ENCODE data around the gene PGBD5.

PGBD5 gene

DNA sequence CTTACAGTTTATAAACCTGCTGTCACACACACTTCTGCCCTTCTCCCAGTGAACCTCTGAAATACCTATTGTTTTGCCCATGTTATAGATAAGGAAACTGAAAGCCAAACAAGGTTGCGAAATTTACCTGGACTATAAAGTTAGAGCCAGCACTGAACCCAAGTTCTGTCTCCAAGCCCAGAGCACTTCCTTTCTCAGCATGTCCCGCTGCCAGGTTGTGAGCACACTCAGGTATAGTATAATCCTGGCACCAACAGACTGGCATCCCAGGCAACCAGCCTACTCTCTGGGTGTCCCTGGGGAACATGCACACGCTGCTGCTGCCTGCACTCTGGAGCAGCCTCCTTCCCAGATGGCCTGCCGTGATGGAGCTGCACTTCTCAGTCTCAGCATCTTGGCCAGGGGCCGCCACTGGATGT, 45.1 kb downstream of the PGBD5 start:
- TF ChIP-seq, protein P1, sequence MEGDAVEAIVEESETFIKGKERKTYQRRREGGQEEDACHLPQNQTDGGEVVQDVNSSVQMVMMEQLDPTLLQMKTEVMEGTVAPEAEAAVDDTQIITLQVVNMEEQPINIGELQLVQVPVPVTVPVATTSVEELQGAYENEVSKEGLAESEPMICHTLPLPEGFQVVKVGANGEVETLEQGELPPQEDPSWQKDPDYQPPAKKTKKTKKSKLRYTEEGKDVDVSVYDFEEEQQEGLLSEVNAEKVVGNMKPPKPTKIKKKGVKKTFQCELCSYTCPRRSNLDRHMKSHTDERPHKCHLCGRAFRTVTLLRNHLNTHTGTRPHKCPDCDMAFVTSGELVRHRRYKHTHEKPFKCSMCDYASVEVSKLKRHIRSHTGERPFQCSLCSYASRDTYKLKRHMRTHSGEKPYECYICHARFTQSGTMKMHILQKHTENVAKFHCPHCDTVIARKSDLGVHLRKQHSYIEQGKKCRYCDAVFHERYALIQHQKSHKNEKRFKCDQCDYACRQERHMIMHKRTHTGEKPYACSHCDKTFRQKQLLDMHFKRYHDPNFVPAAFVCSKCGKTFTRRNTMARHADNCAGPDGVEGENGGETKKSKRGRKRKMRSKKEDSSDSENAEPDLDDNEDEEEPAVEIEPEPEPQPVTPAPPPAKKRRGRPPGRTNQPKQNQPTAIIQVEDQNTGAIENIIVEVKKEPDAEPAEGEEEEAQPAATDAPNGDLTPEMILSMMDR (IDR thresholded peaks at IDR 0.05; ENCODE audit: control insufficient read depth, insufficient read depth, low read depth, low read length, missing control alignments): no peak
- no peak overlapping the region for H3K4me3 ChIP-seq (ENCODE audit: control insufficient read depth, low read depth, low read length)
- DNase-seq (ENCODE audit: low read depth): no peak

DNA sequence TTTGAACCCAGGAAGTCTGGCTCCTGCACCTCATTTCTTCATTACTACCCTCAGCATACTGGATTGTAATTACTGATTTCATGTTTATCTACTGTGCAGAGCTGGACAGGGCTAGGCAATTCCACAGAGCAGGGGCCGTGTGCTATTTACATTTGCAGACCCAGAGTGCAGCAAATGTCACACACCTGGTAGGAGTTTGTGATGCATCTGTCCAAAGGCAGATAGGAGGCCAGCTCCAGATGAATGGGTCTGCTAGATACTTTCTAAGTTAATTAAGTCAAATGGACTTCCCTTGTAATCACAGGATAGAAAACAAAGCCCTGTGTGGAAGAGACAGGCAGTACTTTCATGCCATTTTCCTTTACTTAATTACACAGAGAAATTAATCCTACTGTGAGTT, 46.2 kb downstream of the PGBD5 start:
- TF ChIP-seq, protein P1 (IDR thresholded peaks at IDR 0.05; ENCODE audit: control insufficient read depth, insufficient read depth, low read depth, low read length, missing control alignments): no peak
- H3K4me3 ChIP-seq (ENCODE audit: control insufficient read depth, low read depth, low read length): no peak overlapping the region
- DNase-seq (ENCODE audit: low read depth): no peak

DNA sequence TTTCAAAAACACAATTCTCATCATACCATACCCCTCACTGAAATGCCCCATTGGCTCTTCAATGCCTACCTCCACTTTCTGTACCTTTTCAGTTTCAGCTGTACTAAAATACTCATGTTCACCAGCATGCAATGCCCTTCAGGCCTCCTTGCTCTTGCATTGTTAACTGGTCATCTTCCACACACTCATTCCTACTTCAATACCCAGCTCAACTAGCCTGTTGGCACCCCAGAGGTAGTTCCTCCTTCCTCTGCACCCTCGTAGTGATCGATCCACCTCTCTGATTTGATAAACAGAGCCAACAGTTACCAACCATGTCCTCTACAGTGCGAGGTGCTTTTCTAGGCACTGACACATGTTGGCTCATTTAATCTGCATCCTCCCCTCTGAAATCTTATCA, 46.7 kb downstream of the PGBD5 start:
- TF ChIP-seq, protein P1 (IDR thresholded peaks at IDR 0.05; ENCODE audit: control insufficient read depth, insufficient read depth, low read depth, low read length, missing control alignments): no peak
- H3K4me3 ChIP-seq (ENCODE audit: control insufficient read depth, low read depth, low read length): no peak overlapping the region
- DNase-seq (ENCODE audit: low read depth): no peak

DNA sequence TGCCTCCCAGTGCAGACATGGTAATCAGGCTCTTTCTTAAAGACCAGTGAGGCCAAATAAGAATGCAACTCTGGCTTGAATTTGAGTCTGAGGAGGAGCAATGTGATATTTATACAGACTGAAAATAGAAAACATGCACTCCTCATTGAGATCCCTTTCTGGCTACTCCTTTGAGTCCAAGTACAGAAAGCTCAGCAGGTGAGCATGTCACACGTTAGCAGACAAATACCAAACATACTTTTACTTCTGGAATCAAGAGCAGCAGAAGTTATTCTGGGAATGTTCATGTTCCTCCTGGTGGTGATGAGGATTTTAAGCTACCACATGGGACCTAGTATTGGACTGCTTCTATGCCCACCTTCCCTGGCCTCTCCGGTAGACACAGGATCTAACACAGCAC, 48.3 kb downstream of the PGBD5 start:
- DNase-seq (ENCODE audit: low read depth): no peak
- TF ChIP-seq, protein P1 (IDR thresholded peaks at IDR 0.05; ENCODE audit: control insufficient read depth, insufficient read depth, low read depth, low read length, missing control alignments): no peak
- no peak overlapping the region for H3K4me3 ChIP-seq (ENCODE audit: control insufficient read depth, low read depth, low read length)

DNA sequence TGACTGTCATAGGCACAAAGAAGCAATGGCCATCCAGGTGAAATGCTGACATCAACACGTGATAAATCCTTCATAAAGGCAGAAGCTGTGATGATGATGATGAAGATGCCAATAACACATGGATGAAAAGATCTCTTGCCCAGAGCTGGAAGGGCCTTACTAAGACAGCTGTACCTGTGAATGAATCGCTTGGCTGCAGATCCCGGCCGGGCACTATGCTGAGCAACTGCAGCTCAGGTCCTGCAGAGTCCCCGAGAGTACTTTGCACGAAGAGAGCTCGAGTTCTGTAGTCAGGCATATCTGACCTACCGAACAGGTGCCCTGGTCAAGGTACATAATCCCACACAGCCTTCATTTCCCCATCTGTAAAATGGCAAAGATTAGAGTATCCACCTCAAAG, 48.8 kb downstream of the PGBD5 start:
- H3K4me3 ChIP-seq (ENCODE audit: control insufficient read depth, low read depth, low read length): no peak overlapping the region
- no peak for DNase-seq (ENCODE audit: low read depth)
- TF ChIP-seq, protein P1 (IDR thresholded peaks at IDR 0.05; ENCODE audit: control insufficient read depth, insufficient read depth, low read depth, low read length, missing control alignments): no peak

DNA sequence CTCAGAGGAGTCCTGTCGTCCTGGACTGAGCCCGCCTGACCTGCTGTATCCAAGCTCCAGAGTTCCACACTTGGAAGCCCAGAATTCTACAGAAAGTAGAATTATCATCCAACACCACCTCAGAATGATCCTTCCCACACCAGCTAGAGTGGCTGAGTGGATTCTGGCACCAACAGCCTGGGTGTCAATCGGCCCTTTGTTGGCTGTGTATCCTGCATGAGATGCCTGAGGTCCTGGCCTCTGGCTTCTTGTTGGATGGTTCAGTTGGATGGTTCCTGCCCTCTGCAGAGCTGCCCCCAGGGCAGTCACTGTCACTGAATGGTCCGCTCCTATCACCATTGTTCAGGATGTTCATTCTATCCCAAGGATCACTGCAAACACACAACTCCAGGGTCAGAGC, 49.8 kb downstream of the PGBD5 start:
- TF ChIP-seq, protein P1 (IDR thresholded peaks at IDR 0.05; ENCODE audit: control insufficient read depth, insufficient read depth, low read depth, low read length, missing control alignments): no peak
- no peak for DNase-seq (ENCODE audit: low read depth)
- H3K4me3 ChIP-seq (ENCODE audit: control insufficient read depth, low read depth, low read length): no peak overlapping the region

DNA sequence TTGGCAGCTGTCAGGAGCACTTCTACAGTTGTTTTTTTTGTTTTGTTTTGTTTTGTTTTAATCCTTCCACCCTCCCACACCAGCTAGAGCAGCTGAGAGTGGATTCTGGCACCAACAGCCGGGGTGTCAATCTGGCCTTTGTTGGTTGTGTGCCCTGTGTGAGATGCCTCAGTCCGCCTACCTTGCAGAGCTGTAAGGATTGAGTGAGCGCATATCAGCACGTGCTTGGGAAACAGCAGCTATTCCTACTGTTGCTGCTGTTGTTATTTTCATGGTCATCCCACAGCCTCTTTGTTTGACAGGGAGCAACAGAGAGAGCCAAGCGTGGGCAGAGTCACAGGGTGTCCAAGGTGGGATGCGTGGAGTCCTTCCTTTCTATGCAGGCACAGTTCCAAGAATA, 50.4 kb downstream of the PGBD5 start:
- TF ChIP-seq, protein P1 (IDR thresholded peaks at IDR 0.05; ENCODE audit: control insufficient read depth, insufficient read depth, low read depth, low read length, missing control alignments): no peak
- H3K4me3 ChIP-seq (ENCODE audit: control insufficient read depth, low read depth, low read length): no peak overlapping the region
- DNase-seq (ENCODE audit: low read depth): no peak

All from AG09309 (cell line).